GM12874 (cell line): ENCODE results near the gene YPEL3.

Experiments used
- CTCF ChIP-seq: IDR thresholded peaks from 2 replicates; pipeline ENCODE4 v1.5.1; 2011; ENCODE audit warnings: low read depth, mild to moderate bottlenecking, control low read depth, low read length, moderate library complexity; ENCODE audit not compliant: insufficient read depth

Gene YPEL3

GRCh38 chr16:30064729-30065101, 31.3 kb downstream of the YPEL3 start:
- no peak for TF ChIP-seq CTCF

GRCh38 chr16:30063893-30064728, 31.9 kb downstream of the YPEL3 start:
- peak; percentile 41 for TF ChIP-seq CTCF

- TF ChIP-seq CTCF, result no peak
These were observed 32.6 kb downstream of the YPEL3 start for GRCh38 chr16:30063278-30063892.

- TF ChIP-seq CTCF, result no peak
These were observed 35.0 kb downstream of the YPEL3 start for GRCh38 chr16:30060836-30061554.

- TF ChIP-seq CTCF, result no peak
These were observed 35.7 kb downstream of the YPEL3 start for GRCh38 chr16:30060346-30060745.

- peak; percentile 87 for TF ChIP-seq CTCF
These were observed 41.0 kb downstream of the YPEL3 start for GRCh38 chr16:30054959-30055553.

- TF ChIP-seq CTCF, result no peak
These were observed 41.6 kb downstream of the YPEL3 start for GRCh38 chr16:30054451-30054850.
